SK-N-SH treated with all-trans-retinoic acid at 6 μM for 48 hours (cell line): ENCODE measurements around the gene GNL1.
"Not testable (repeated sequence)": the region's sequence is repeated elsewhere in the genome, so short reads cannot be mapped to it uniquely, and the experiment has no call there.

Experiments
- CREB5 ChIP-seq: fragments of 250-450 bp; sonication (Bioruptor Pico); IDR thresholded peaks from 2 replicates; pipeline ENCODE4 v1.5.1; 2020; ENCODE audit warnings: low read depth, mild to moderate bottlenecking, moderate library complexity
- CSRNP3 ChIP-seq: fragments of 250-450 bp; sonication (Bioruptor Pico); IDR thresholded peaks from 2 replicates; pipeline ENCODE4 v1.5.1; 2021; ENCODE audit warnings: mild to moderate bottlenecking, moderate library complexity
- ISL1 ChIP-seq: fragments of 250-450 bp; sonication (Bioruptor Pico); IDR thresholded peaks from 2 replicates; pipeline ENCODE4 v2.1.2; 2022; ENCODE audit warnings: mild to moderate bottlenecking, moderate library complexity
- OSR1 ChIP-seq: fragments of 250-450 bp; sonication (Bioruptor Pico); IDR thresholded peaks from 2 replicates; pipeline ENCODE4 v1.8.0; 2022; ENCODE audit warnings: moderate library complexity, mild to moderate bottlenecking, inconsistent platforms
- PATZ1 ChIP-seq: fragments of 250-450 bp; sonication (Bioruptor Pico); IDR thresholded peaks from 2 replicates; pipeline ENCODE4 v1.8.0; 2020; ENCODE audit warnings: mild to moderate bottlenecking, moderate library complexity, borderline replicate concordance
- RARB ChIP-seq: fragments of 250-450 bp; sonication (Bioruptor Pico); IDR thresholded peaks from 2 replicates; pipeline ENCODE4 v1.8.0; 2021; ENCODE audit warnings: mild to moderate bottlenecking, moderate library complexity
- SNAI2 ChIP-seq: fragments of 250-450 bp; sonication (Bioruptor Pico); IDR thresholded peaks from 2 replicates; pipeline ENCODE4 v1.5.0; 2020; ENCODE audit warnings: mild to moderate bottlenecking, moderate library complexity
- TCF4 ChIP-seq: fragments of 250-450 bp; sonication (Bioruptor Pico); IDR thresholded peaks from 2 replicates; pipeline ENCODE4 v1.8.0; 2021; ENCODE audit warnings: mild to moderate bottlenecking, moderate library complexity, borderline replicate concordance
- ZC3H10 ChIP-seq: fragments of 250-450 bp; sonication (Bioruptor Pico); IDR thresholded peaks from 2 replicates; pipeline ENCODE4 v1.5.1; 2021; ENCODE audit warnings: mild to moderate bottlenecking, moderate library complexity
- ZFP3 ChIP-seq: fragments of 250-450 bp; sonication (Bioruptor Pico); IDR thresholded peaks from 2 replicates; pipeline ENCODE4 v1.5.0; 2020; ENCODE audit warnings: mild to moderate bottlenecking, moderate library complexity
- ZNF565 ChIP-seq: fragments of 450-650 bp; formaldehyde crosslinking; conservative IDR thresholded peaks from 2 replicates; pipeline ENCODE4 v1.5.0; 2020; ENCODE audit warnings: low read depth, mild to moderate bottlenecking, moderate library complexity
- ZNF70 ChIP-seq: fragments of 450-650 bp; formaldehyde crosslinking; IDR thresholded peaks from 2 replicates; pipeline ENCODE4 v1.5.0; 2020; ENCODE audit warnings: mild to moderate bottlenecking, moderate library complexity

DNA sequence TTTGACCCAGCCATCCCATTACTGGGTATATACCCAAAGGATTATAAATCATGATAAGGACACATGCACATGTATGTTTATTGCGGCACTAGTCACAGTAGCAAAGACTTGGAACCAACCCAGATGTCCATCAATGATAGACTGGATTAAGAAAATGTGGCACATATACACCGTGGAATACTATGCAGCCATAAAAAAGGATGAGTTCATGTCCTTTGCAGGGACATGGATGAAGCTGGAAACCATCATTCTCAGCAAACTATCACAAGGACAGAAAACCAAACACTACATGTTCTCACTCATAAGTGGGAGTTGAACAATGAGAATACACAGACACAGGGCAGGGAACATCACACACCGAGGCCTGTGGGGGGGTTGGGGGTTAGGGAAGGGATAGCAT is 29.8 kb downstream of the GNL1 start:
- TF ChIP-seq ISL1; ZFP3 (CRISPR knock-in tag); CSRNP3 (CRISPR knock-in tag); SNAI2 (CRISPR knock-in tag); RARB (CRISPR knock-in tag); CREB5 (CRISPR knock-in tag); TCF4; OSR1 (CRISPR knock-in tag); ZNF565; PATZ1; ZNF70 (CRISPR knock-in tag); ZC3H10 (CRISPR knock-in tag): not testable (repeated sequence)
